Brain pericyte (primary cell): Measurements from ENCODE around the gene AHCTF1.

Source experiments
- DNase-seq: peaks from one replicate; pipeline ENCODE4 v3.0.0-alpha.2; 2012; ENCODE audit warnings: low read depth, low spot score

Gene AHCTF1, protein sequence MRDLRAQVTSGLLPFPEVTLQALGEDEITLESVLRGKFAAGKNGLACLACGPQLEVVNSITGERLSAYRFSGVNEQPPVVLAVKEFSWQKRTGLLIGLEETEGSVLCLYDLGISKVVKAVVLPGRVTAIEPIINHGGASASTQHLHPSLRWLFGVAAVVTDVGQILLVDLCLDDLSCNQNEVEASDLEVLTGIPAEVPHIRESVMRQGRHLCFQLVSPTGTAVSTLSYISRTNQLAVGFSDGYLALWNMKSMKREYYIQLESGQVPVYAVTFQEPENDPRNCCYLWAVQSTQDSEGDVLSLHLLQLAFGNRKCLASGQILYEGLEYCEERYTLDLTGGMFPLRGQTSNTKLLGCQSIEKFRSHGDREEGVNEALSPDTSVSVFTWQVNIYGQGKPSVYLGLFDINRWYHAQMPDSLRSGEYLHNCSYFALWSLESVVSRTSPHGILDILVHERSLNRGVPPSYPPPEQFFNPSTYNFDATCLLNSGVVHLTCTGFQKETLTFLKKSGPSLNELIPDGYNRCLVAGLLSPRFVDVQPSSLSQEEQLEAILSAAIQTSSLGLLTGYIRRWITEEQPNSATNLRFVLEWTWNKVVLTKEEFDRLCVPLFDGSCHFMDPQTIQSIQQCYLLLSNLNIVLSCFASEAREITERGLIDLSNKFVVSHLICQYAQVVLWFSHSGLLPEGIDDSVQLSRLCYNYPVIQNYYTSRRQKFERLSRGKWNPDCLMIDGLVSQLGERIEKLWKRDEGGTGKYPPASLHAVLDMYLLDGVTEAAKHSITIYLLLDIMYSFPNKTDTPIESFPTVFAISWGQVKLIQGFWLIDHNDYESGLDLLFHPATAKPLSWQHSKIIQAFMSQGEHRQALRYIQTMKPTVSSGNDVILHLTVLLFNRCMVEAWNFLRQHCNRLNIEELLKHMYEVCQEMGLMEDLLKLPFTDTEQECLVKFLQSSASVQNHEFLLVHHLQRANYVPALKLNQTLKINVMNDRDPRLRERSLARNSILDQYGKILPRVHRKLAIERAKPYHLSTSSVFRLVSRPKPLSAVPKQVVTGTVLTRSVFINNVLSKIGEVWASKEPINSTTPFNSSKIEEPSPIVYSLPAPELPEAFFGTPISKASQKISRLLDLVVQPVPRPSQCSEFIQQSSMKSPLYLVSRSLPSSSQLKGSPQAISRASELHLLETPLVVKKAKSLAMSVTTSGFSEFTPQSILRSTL (N-terminal part only)

DNA sequence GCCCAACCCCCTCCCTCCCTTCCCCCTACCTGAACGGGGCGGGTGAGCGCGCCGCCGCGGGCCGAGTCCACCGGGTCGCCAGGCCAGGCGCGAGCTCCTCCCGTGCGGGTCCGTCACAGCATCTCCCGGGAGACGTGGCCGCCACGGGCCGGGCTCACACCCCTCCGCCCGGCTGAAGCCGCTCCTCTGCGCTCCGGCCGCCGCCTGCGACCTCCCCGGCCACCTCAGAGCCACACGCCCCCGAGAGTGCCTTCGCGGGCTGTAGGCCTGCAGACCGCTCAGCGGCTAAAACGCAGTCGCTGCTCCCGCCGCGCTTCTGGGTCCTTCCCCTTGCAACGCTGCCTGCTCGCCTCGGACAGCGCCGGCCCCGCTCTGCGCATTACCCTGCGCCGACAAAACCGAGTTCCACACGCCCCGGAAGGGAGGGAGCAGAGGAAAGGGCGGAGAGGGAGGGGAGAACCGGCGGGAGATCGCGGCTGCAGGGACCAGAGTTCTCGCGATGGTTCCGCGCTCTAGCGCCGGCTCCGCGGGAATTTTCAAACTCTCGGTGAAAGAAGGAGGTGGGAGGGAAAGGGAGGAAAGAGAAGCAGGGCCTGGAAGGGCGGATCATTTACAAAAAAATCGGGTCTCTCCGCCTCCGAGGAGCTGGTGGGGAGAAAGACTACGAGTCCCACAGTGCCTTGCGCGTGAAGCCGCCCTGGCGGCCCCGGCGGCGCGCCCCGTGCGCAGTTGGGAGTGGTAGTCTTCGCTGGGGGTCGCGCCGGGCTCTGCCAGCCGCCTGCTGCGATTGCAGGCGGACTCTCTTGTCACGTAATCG lies at the start of gene AHCTF1:
Gene AHCTF1, minus strand, starts transcription at position 400 of the 817 bp plus-strand sequence. CDS start 13,578 bp downstream, outside the sequence.
- peak; percentile 94 for DNase-seq

DNA sequence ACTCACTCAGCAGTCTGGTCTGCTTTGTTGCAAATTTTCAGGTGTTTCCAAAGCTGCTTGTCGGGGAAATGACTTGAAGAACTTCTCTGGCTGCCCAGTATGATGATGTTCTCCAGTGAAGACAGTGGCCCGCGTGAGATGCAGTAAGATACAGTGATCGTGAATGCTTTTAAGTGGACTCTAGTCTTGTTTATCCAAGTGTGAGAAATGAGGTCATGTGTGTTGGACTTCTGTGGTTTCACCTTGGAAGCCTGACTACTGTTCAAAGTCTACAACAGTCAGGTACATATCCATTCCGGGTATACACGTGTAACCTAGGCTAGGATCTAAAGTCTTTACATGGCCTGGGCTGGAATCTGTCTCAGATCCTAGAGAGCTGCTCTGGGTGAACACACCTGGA lies 47.0 kb upstream of the AHCTF1 start:
- DNase-seq, result no peak

DNA sequence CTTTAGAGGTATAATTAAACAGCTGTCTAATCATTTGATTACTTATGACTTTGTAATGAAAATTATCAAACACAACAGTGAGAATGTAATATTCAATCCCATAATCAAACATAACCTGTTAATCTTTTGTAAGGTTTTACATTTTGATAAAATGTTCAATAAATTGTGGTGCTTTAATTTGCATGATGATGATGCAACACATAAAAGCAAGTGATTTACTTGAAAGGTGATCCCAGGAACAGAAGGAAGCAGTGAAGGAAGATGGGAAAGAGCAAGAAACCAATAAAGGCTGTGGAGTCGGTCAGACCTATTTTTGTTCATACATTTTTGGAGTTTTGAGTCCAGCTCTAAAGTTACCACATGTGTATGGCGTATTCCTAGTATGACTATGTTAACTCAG lies 46.5 kb upstream of the AHCTF1 start:
- DNase-seq, result no peak

DNA sequence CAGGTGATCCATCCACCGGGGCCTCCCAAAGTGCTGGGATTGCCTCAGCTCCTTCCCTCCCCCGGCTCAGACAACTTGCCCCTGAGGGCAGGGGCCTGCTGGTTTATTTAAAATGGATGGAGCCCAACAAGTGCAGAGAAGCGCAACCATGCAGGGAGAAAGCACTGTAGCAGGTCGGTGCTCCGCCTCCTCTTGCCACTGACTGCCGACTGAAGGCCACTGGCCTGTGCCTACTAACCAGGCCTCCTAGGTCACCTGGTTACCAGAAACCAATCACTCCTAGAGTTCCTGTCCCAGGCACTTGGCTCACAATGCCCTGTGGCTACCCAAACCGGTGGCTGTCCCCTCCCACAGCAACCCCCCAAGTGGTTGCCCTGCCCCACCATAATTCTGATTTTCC lies 40.2 kb upstream of the AHCTF1 start:
- DNase-seq, result no peak

DNA sequence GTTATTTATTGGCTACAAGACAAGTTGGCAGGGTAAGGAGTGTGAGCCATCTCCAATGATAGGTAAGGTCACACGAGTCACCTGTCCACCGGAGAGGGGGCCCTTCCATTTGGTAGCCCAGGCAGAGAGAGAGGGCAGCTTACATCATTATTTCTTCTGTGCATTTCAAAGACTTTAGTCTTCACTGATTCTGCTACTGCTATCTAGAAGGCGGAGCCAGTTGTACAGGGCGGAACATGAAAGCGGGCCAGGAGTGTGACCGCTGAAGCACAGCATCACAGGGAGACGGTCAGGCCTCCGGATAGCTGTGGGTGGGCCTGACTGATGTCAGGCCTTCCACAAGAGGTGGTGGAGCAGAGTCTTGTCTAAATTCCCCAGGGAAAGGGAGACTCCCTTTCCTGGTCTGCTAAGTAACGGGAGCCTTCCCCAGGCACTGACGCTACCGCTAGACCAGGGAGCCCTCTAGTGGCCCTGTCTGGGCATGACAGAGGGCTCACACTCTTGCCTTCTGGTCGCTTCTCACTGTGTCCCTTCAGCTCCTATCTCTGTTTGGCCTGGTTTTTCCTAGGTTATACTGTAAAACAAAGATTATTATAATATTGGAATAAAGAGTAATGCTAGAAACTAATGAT lies 39.5 kb upstream of the AHCTF1 start:
- DNase-seq, result peak; percentile 20

DNA sequence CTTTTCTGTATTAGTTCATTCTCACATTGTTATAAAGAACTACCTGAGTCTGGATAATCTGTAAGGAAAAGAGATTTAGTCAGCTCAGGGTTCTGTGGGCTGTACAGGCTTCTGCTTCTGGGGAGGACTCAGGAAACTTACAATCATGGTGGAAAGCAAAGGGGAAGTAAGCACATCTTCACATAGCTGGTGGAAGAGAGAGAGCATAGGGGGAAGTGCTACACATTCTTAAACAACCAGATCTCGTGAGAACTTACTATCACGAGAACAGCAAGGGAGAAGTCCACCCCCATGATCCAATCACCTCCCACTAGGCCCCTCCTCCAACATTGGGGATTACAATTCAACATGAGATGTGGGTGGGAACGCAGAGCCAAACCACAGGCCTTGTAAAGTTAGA lies 37.9 kb upstream of the AHCTF1 start:
- no peak for DNase-seq

DNA sequence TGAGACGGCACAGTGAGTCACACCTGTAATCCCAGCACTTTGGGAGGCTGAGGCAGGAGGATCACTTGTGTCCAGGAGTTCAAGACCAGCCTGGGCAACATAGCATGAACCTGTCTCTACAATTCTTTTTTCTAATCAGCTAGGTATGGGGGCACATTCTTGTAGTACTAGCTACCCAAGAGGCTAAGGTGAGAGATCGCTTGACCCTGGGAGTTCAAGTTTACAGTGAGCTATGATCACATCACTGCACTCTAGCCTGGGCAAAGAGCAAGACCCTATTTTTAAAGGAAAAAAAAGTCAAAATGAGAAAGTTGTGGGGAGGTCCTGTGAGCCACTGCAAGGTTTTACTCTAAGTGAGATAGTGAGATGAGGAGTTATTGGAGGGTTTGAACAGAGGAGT lies 34.8 kb upstream of the AHCTF1 start:
- DNase-seq, result no peak

DNA sequence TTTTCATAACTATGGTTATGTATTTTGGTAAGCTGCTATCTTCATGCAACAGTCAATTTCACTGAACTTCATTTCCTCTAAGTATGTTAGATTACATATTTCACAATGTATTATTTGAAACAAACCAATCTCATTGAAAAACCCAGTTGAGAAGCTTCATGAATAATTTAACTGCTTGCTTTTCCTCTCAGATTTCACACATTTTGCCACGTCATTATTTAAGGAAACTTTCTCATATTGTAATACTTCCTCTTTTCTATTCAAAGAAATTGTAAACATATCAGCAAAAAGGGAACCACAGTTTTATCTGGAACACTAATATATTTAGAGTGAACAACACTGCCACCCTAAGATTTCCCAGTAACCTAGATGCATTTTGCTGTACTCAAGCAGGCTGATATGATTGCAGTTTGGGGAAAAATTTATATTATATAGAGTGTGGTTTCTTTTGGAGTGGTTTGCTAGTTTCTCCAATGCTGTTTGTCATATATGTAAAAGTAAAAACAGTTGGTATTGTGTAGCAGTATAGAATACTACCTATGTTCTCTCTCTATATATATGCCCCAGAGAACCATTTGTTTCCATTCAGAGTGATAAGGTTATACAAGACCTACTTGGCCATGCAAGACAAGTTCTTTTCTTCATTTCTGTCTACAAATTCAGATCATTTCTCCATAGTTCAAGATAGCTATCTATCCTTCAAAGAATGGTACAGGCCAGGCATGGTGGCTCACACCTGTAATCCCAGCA lies 28.4 kb upstream of the AHCTF1 start:
- DNase-seq, result no peak

DNA sequence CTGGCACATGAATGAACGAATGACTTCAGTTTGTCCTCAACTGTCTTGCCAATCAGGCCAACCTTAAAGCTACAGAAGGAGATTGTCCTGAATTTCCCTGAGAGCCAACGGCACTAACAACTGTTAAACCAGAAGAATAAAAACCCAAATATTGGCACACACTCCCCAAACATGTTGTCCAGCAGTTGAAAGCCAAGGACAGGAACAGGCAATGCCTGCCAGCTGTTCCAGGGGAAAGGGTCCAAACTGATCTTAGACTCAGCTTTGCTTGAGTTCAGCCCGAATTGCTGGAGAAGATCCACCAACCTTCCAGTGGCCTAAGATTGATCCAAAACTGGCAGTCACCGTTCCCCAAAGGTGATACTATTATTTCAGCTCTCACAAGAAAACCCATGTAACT lies 22.4 kb upstream of the AHCTF1 start:
- no peak for DNase-seq

DNA sequence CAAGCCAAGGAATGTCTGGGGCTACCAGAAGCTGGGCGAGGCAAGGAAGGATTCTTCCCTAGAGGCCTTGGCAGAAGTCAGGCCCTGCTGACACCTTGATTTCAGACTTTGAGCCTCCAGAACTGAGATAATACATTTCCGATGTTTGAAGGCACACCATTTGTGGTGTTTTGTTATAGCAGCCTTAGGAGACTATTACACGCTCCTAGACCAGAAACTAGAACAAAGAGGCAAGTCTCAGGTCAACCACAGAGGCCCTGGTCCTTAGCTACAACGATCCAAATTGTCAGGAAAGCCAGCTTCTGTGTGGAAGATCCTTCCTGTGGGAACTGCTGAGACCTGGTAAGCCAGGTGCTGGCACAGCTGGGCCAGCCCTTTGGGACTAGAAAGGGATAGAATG lies 19.7 kb upstream of the AHCTF1 start:
- no peak for DNase-seq

DNA sequence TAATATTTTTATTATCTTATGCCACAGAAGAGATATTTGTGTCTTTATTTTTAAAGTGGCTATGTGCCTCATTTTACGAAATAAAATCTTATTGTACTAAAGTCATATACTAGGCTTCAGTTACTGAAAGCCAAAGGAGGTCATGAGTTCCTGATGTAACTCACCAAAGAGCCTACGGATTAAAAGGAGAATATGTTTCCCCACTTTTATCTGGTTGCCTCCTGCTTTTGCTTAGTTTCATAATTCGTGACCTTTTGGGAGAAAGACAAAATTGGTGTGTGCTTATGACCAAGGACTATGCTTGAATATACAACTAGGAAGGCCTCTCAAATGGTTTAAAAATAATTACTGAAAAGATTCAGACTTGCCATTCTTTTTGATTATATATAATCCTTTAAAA lies 18.2 kb upstream of the AHCTF1 start:
- DNase-seq, result no peak

DNA sequence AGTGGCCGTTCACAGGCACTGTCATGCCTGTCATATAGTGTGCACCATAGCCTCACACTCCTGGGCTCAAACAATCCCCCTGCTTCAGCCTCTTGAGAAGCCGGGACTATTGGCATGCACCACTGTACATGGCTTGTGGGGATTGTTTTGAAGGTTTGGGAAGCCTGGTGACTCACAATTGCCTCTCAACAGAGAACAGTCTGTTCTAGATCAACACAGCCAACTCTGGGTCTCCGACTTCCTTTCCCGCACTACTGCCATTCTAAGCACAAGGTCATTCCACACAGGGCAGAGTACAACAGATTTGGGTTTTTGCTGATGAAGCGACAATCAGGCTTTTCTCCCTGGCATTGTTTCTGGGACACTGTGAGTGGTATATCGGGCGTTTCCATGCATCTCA lies 15.5 kb upstream of the AHCTF1 start:
- peak; percentile 25 for DNase-seq

DNA sequence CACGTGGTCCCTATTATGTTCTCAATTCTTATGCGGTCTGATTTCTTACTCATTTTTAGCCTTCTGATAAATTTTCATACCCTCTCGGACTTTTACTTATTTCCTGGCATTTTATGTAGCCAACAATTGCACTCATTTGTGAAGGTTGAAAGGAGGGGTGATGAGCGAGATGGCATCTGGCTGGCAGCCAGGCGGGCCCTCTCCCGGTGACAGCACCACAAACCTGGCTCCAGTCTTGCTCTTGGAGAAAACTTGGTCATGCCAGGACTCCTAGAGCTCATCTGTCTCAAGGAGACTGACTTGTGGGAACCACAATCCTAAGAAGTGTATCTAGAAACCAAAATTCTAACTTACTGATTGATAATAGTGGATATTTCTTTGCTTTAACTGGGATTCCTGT lies 14.6 kb upstream of the AHCTF1 start:
- DNase-seq, result no peak

DNA sequence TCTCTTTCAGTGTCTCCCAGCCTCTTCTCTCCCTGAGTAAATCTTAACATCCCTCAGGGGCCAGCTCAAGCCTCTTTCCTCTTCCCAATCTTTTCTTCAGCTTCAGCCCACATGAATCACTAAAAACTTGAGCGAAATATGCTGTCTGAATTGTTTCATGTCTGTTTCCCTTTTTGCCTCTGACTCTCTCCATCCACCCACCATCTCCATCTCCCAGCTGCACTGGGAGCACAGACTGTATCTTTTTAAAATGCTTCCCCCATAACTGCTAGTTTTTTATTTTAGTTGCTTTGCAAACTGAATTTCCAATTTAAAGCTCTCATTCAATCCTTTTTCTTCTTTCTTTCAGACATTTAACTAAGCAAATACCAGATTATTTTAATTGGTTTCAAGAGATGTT lies 3.0 kb upstream of the AHCTF1 start:
- DNase-seq, result no peak

DNA sequence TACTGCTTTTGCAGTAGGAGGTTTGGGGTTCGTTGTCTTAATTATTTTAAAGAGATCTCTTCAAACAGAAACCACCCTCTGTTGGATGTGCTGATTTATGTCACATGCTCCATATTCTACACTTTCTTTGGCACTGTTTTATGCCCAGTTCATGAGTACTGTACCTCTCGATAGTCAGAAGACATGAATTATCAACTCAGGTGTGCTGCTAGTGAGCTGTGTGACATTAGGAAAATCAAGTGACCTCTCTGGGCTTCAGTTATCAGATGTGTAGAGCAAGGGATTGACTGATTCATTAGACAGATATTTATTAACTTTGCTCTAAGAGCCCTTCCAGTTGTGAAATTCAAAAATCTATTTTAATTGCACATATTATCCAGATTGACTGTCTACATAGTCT lies 2.1 kb upstream of the AHCTF1 start:
- no peak for DNase-seq

DNA sequence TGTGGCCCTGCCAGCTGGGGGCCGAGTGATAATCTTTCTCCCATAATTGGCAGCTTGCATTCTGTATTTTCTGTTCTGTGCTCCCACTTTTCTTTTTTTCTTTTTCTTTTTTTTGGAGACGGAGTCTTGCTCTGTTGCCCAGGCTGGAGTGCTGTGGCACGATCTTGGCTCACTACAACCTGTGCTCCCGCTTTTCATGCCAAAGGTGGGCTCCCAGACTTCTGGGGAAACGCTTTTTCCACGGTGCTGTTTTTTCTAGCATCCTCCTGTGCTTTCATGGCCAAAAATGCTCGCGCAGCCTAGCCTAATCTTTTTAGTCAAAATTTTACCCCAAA lies 585 bp upstream of the AHCTF1 start:
- no peak for DNase-seq

DNA sequence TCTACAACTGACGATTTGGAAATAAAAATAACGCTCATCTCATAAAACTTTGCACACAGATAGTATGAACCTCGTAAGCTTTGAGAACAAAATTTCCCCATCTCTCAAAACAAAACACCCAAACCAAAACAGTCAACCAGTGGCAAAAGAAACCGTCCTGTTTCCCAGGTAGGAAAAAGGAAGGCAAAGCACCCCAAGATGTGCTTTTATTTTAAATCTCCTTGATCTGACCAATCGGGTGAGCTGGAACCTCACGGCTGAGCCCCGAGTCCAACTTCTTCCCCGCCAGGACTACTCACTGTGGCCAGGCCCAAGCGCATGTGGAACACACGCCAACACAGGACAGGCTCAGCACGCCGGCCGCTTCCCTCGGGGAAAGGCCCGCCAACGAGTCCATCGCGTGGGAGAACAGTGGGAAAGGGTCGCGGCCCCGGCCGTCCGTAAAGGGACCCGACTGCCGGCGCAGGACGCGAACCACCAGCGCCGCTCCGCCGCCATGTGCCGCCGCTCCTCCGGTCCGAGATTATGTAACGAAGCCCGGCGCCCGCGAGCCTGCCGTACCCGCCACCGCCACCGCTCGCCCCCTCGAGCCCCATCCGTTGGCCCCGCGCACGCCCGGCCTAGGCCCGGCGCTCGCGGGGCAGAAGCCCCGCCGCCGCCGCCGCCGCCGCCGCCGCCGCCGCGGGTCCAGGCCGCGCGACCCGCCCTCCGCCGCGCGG lies 759 bp downstream of the AHCTF1 start:
- DNase-seq, result peak; percentile 11

DNA sequence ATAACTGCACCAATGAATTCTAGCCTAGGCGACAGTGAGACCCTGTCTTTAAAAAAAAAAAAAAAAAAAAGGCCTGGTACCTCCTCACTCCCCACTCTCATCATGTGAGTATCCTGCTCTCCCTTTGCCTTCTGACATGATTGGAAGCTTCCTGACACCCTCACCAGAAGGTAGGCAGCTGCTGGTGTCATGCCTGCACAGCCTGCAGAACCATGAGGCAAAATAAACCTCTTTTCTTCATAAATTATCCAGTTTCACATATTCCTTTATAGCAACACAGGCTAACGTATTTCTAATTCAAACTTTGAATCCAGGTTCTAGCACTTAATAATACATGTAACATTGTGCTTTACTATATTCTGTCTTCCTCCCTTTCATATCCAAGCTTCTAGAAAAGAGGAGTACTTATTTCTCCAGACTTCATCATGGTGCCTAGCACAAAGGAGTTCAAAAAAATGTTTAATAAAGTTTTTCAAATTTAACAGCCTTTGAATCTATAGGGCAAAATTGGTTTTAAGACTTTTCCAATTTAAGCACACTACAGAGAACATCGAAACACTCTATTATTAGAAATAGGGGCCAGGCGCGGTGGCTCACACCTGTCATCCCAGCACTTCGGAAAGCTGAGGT lies 5.6 kb downstream of the AHCTF1 start:
- no peak for DNase-seq

DNA sequence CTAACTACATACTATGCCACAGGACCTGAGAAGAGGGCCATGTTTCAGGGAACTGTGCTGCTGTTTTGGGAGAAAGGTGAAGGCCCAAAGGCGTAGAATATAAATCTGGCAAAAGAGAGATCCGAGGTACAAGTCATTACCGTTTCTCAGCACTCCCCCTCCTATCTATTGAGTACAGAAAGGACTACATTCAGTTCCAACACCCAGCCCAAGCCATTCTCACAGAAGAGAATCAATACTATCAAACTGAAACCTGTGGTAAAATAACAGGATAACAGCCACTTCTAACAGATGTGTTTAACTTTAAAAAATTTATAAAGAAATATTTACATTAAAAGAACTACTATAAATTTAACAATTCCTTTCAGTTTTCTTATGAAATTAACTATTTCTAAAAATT lies 7.8 kb downstream of the AHCTF1 start:
- DNase-seq, result no peak
